Activated B cell treated with CpG ODN at 0.5 μM for 24 hours (primary cell): ENCODE results near the gene CMIP. TPM values are rescaled to one million over a fixed set of nuclear protein-coding genes. Genes with fewer than 3 reads are reported as not detected.

Experiments used
- ATAC-seq: fragments of 200-7000 bp; cut with Tn5 transposase; one replicate; pipeline ENCODE4 v1.10.0; 2021; ENCODE audit warnings: low read depth, mild to moderate bottlenecking, moderate library complexity
- CTCF ChIA-PET: fragments of 350-600 bp; sonication (Branson Sonifier 250); formaldehyde crosslinking; loops from one replicate; lab custom pipeline; 2021; ENCODE audit warnings: antibody characterized with exemption; lab: Charles Lee
- POLR2A ChIA-PET: fragments of 350-600 bp; sonication (Branson Sonifier 250); formaldehyde crosslinking; loops from one replicate; lab custom pipeline; 2021; ENCODE audit warnings: antibody characterized with exemption; lab: Charles Lee
- DNase-seq: peaks from one replicate; pipeline ENCODE4 v3.0.0; 2022
- H3K27ac Mint-ChIP-seq: one replicate; pipeline ENCODE4 v1.8.0; 2020; ENCODE audit warnings: mixed read lengths
- H3K27me3 Mint-ChIP-seq: one replicate; pipeline ENCODE4 v1.8.0; 2021; ENCODE audit warnings: mixed read lengths
- H3K36me3 Mint-ChIP-seq: one replicate; pipeline ENCODE4 v1.8.0; 2021; ENCODE audit warnings: low read depth, mixed read lengths
- H3K4me1 Mint-ChIP-seq: one replicate; pipeline ENCODE4 v1.8.0; 2021; ENCODE audit warnings: mixed read lengths
- H3K4me3 Mint-ChIP-seq: one replicate; pipeline ENCODE4 v1.8.0; 2020; ENCODE audit warnings: mild to moderate bottlenecking, mixed read lengths
- H3K9me3 Mint-ChIP-seq: one replicate; pipeline ENCODE4 v1.8.0; 2020; ENCODE audit warnings: mixed read lengths
- CTCF ChIP-seq: fragments of 200-600 bp; IDR thresholded peaks from one replicate; pipeline ENCODE4 v1.8.0; 2022; ENCODE audit warnings: antibody characterized with exemption, mild to moderate bottlenecking
- intact Hi-C: fragments of 100-400 bp; cut with micrococcal nuclease; formaldehyde crosslinking; loops from one replicate; pipeline ENCODE4 v1.15.1; 2024
- total RNA-seq: library from RNA; stranded (reverse); gene quantifications from 2 replicates; pipeline ENCODE4 v1.2.3, GENCODE V29; 2022

CMIP gene
- total RNA-seq, 1 donor from 2014 or later: 76.3 TPM

DNA sequence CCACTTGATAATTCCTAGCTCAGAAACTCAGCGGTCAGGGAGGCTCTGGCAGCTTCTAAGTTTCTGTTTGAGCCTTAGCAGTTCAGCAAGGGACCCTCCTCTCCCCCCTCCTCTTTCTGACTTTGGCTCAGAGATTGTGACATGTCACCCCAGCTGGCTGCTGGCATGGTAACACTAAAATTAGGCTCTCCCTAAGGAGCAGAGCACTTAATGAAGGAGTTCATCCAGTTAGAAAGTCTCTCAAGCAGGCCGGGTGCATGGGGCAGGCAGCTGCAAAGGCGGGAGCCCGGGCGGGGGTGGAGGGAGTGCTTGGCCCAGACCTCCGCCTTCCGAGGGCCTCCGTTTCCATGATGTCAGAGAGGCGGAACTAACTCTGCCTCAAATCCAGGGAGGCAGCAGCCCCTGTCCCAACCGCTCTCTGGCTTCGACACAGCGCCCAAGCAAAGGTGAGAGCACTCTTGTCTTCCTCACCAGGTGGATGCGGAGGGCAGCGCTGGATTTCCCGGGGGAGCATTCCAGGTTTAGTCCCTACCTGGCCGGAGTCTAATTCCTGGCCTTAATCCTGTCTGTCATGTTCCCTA lies 206.5 kb downstream of the CMIP start:
- Mint-ChIP-seq H3K9me3 (no peaks in the 10 kb centered on the region), H3K27me3 (no peaks in the 10 kb centered on the region), H3K36me3 (peaks cover 48% of the 10 kb centered on the region), H3K4me1 (peaks cover 8% of the 10 kb centered on the region), H3K27ac (no peak overlapping the region), H3K4me3 (no peak overlapping the region)
- TF ChIP-seq CTCF: no peak
- intact Hi-C loops: no loop called here
- ATAC-seq (no peak), DNase-seq (no peak)
- POLR2A ChIA-PET: no interaction called here
- CTCF ChIA-PET: no interaction called here

DNA sequence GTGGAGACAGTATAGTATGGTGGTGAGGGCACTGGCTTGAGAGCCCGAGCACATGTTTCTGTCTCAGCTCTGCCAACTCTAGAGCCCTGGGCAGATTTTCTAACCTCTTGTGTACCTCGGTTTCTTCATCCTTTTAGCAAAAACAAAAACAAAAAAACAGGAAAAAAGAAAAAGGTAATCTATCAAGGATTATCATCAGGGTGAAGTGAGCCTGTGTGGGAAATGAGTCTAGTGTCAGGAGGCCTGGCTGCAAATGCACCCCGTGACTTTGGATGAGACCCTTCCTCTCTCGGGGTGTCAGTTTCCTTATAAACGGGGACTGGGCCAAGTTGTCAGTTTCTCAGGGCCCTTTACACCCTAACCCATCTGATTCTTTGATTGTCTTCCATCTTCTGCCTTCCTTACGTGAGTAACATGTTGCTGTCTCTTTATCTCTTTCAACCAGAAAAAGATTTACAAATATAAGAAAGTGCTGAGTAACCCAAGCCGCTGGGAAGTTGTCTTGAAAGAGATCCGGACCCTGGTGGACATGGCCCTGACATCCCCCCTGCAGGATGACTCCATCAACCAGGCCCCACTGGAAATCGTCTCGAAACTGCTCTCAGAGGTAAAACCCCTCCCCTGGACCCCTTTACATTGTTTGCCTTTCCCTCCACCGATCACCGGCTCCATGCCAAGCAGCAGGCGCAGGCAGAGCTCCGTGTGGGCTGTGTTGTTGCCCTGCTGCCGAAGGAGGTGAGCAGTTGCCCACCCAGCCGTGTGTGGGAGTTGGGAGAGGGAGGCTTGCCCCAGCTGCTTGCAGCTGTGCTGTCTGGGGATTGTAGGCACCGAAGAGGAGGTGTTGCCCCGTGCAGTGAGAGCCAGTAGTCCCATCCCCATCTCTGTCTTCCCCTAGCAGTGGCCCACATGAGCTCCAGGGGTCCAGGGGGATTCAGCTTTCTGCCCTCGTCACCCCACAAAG lies 207.4 kb downstream of the CMIP start:
- ChIA-PET POLR2A (interaction anchor here (0.5 kb wide), 1 partner anchor 151 kb away, joined by 3 read pairs; no protein-coding TSS in a partner anchor), CTCF (no interaction called here)
- Mint-ChIP-seq H3K27ac (no peak overlapping the region), H3K4me3 (no peak overlapping the region), H3K36me3 (peaks cover 54% of the 10 kb centered on the region), H3K4me1 (peaks cover 8% of the 10 kb centered on the region), H3K9me3 (no peaks in the 10 kb centered on the region), H3K27me3 (no peaks in the 10 kb centered on the region)
- intact Hi-C loops: no loop called here
- ATAC-seq (no peak), DNase-seq (no peak)
- no peak for TF ChIP-seq CTCF

DNA sequence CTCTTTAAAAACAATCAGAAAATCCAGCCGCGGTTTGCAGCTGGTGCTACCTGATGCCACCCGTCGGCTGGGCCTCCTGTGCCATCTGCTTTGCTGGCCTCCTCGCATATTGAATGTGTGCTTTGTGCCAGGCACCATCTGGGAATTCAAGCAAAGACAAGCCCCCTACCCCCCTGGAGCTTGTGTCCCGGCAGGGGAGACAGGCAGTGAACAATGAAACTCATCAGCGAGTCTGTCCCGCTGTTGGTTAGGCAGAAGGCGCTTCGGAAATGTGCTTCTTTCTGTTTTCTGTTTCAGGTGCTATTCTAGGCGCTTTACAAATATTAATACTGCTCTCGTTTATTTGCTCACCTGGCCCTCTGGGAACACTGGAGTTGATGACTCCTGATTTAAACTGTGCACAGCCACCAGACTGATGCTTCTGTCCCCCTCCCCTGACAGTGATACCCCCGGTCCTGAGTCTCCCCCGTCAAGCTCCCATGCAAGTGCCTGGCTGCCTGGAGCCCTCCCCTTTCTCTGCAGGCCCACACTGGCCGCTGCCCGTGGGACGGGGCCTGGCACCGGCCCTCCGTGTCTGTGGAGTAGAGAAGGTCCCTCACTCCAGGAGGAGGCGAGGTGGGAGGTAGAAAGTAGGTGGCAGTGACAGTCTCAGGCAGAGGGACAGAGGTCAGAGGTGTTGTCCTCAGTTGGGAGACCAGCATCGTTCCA lies 208.3 kb downstream of the CMIP start:
- Mint-ChIP-seq H3K27me3 (no peaks in the 10 kb centered on the region), H3K4me3 (no peak overlapping the region), H3K4me1 (peaks cover 5% of the 10 kb centered on the region), H3K36me3 (peaks cover 62% of the 10 kb centered on the region), H3K9me3 (no peaks in the 10 kb centered on the region), H3K27ac (no peak overlapping the region)
- ChIA-PET POLR2A (no interaction called here), CTCF (no interaction called here)
- TF ChIP-seq CTCF: no peak
- intact Hi-C loops: no loop called here
- ATAC-seq (no peak), DNase-seq (no peak)

DNA sequence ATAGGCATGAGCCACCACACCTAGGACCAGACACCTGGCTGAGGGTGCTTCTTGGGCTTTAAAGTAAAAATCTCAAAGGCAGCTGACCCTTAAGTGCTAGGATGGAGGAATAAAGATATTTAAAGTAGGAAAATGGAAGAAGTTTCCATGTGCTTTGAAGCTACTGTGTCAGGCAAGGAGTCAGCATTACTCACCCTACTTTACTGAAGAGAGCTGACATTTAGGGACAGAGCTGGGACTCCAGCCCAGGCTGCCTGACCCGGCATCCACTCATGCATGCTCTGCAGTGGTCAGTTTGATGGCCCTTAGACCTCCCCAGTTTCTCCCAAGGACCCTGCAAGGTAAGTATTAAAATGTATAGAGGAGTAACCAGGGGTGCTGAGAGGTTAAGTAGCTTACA lies 209.7 kb downstream of the CMIP start:
- intact Hi-C loops: no loop called here
- peaks cover 1% of the 10 kb centered on the region for H3K4me1 Mint-ChIP-seq
- H3K36me3 Mint-ChIP-seq: peaks cover 73% of the 10 kb centered on the region
- H3K27ac Mint-ChIP-seq: no peak overlapping the region
- H3K27me3 Mint-ChIP-seq: no peaks in the 10 kb centered on the region
- ChIA-PET CTCF (no interaction called here), POLR2A (no interaction called here)
- TF ChIP-seq CTCF: no peak
- ATAC-seq: no peak
- no peak for DNase-seq
- no peak overlapping the region for H3K4me3 Mint-ChIP-seq
- no peaks in the 10 kb centered on the region for H3K9me3 Mint-ChIP-seq
